WERI-Rb-1 (cell line): ENCODE measurements around the gene SUGP1.
"Not testable (repeated sequence)": the region's sequence is repeated elsewhere in the genome, so short reads cannot be mapped to it uniquely, and the experiment has no call there.

Source experiments
- DNase-seq: peaks from one replicate; pipeline ENCODE4 v3.0.0-alpha.2; 2020
- H3K27ac ChIP-seq: fragments of 250-450 bp; sonication (Bioruptor Pico); 2 replicates; pipeline ENCODE4 v1.5.1; 2020; ENCODE audit warnings: mild to moderate bottlenecking, moderate library complexity
- H3K27me3 ChIP-seq: fragments of 250-450 bp; sonication (Bioruptor Pico); 2 replicates; pipeline ENCODE4 v1.5.1; 2021; ENCODE audit warnings: mild to moderate bottlenecking, low read depth, moderate library complexity; ENCODE audit not compliant: insufficient read depth, severe bottlenecking
- H3K36me3 ChIP-seq: fragments of 250-450 bp; sonication (Bioruptor Pico); 2 replicates; pipeline ENCODE4 v1.5.1; 2020; ENCODE audit warnings: mild to moderate bottlenecking, moderate library complexity
- H3K4me3 ChIP-seq: 2 replicates; pipeline ENCODE4 v1.5.1; 2011; ENCODE audit warnings: low read depth, mild to moderate bottlenecking, control low read depth, low read length
- H3K9me3 ChIP-seq: fragments of 250-450 bp; sonication (Bioruptor Pico); 2 replicates; pipeline ENCODE4 v1.5.1; 2021; ENCODE audit warnings: mild to moderate bottlenecking, moderate library complexity; ENCODE audit not compliant: severe bottlenecking
- CTCF ChIP-seq: IDR thresholded peaks from 2 replicates; pipeline ENCODE4 v1.5.1; 2011; ENCODE audit warnings: low read depth, mild to moderate bottlenecking, control low read depth, inconsistent platforms, low read length

The SUGP1 gene

GRCh38 chr19:19257137-19257536 is 63.2 kb downstream of the SUGP1 start:
- peaks cover 4% of the 10 kb centered on the region for H3K9me3 ChIP-seq
- no peak overlapping the region for H3K27ac ChIP-seq
- no peak overlapping the region for H3K4me3 ChIP-seq
- peaks cover 1% of the 10 kb centered on the region for H3K27me3 ChIP-seq
- TF ChIP-seq CTCF = no peak
- DNase-seq = no peak
- no peaks in the 10 kb centered on the region for H3K36me3 ChIP-seq

- no peaks in the 10 kb centered on the region for H3K27me3 ChIP-seq
- no peaks in the 10 kb centered on the region for H3K36me3 ChIP-seq
- H3K9me3 ChIP-seq = peaks cover 4% of the 10 kb centered on the region
- no peak overlapping the region for H3K4me3 ChIP-seq
- H3K27ac ChIP-seq = no peak overlapping the region
- TF ChIP-seq CTCF = no peak
- no peak for DNase-seq
These were observed 64.0 kb downstream of the SUGP1 start for GRCh38 chr19:19256072-19256969.

GRCh38 chr19:19253409-19253808 is 66.9 kb downstream of the SUGP1 start:
- H3K4me3 ChIP-seq, DNase-seq, H3K9me3 ChIP-seq, H3K36me3 ChIP-seq, H3K27ac ChIP-seq, H3K27me3 ChIP-seq: not testable (repeated sequence)

GRCh38 chr19:19250196-19250801 is 70.0 kb downstream of the SUGP1 start:
- Histone ChIP-seq H3K27ac (no peak overlapping the region), H3K36me3 (no peaks in the 10 kb centered on the region), H3K27me3 (no peaks in the 10 kb centered on the region), H3K9me3 (no peaks in the 10 kb centered on the region), H3K4me3 (no peak overlapping the region)
- no peak for TF ChIP-seq CTCF
- no peak for DNase-seq

GRCh38 chr19:19240476-19240875 is 79.8 kb downstream of the SUGP1 start:
- H3K27ac ChIP-seq = no peak overlapping the region
- peaks cover 7% of the 10 kb centered on the region; the same call in 1 of the 2 replicates for H3K36me3 ChIP-seq
- no peak overlapping the region for H3K4me3 ChIP-seq
- no peak for DNase-seq
- no peaks in the 10 kb centered on the region for H3K27me3 ChIP-seq
- TF ChIP-seq CTCF = no peak
- H3K9me3 ChIP-seq = peaks cover 5% of the 10 kb centered on the region

- no peak for DNase-seq
These were observed 80.6 kb downstream of the SUGP1 start for GRCh38 chr19:19239675-19240074.

More at GRCh38 chr19:19239675-19240074, 80.6 kb downstream of the SUGP1 start:
- Histone ChIP-seq H3K9me3 (peaks cover 13% of the 10 kb centered on the region), H3K36me3 (peaks cover 7% of the 10 kb centered on the region), H3K27me3 (no peaks in the 10 kb centered on the region), H3K27ac (no peak overlapping the region), H3K4me3 (no peak overlapping the region)
- TF ChIP-seq CTCF = no peak
